Cardiac muscle cell (in vitro differentiated cells and primary cell): Measurements from ENCODE around the gene EXOC4. TPM values are rescaled to one million over a fixed set of nuclear protein-coding genes. Genes with fewer than 3 reads are reported as not detected.
"Not testable (repeated sequence)": the region's sequence is repeated elsewhere in the genome, so short reads cannot be mapped to it uniquely, and the experiment has no call there.

ENCODE experiments used
- DNase-seq, 2 donors: peaks; one replicate each; pipeline versions ENCODE4 v3.0.0 to v3.0.0-alpha.2; 2010 to 2017; ENCODE audit warnings: low read depth in 1 of 2, low spot score in 1 of 2
- H3K27ac ChIP-seq: fragments of 200-600 bp; sonication (generic); 2 replicates; pipeline ENCODE4 v1.5.1; 2016
- H3K27me3 ChIP-seq: fragments of 200-600 bp; sonication (generic); 2 replicates; pipeline ENCODE4 v1.6.0; 2016; ENCODE audit warnings: control low read depth
- H3K36me3 ChIP-seq: fragments of 200-600 bp; sonication (generic); 2 replicates; pipeline ENCODE4 v1.5.1; 2016; ENCODE audit warnings: control low read depth
- H3K4me1 ChIP-seq: fragments of 200-600 bp; sonication (generic); 2 replicates; pipeline ENCODE4 v1.8.1; 2017; ENCODE audit warnings: low read depth, mild to moderate bottlenecking, mixed run types
- H3K4me3 ChIP-seq: fragments of 200-600 bp; sonication (generic); 2 replicates; pipeline ENCODE4 v1.5.1; 2016; ENCODE audit warnings: mild to moderate bottlenecking
- H3K9me3 ChIP-seq: fragments of 200-600 bp; sonication (generic); 2 replicates; pipeline ENCODE4 v1.5.1; 2017; ENCODE audit warnings: low read depth, mild to moderate bottlenecking, control low read depth
- polyA plus RNA-seq: library from polyadenylated mRNA; unstranded; fragments of >200 nt; fragmentation: Nextera tagmentation; extraction: Ambion mirVana; gene quantifications from 2 replicates; pipeline ENCODE4 v1.2.1, GENCODE V29; 2016
- total RNA-seq: library from RNA; depleted of rRNA; stranded (reverse); fragments of >200 nt; gene quantifications from 2 replicates; pipeline ENCODE4 v1.2.3, GENCODE V29; 2016
- TF ChIP-seq, protein P1 (sequence below): IDR thresholded peaks from 2 replicates; pipeline ENCODE4 v1.5.1; 2012; ENCODE audit warnings: low read depth, mild to moderate bottlenecking, low read length

The EXOC4 gene
- total and polyA plus RNA-seq, 2 experiments from 2014 or later: 33.6 to 46.0 TPM

DNA sequence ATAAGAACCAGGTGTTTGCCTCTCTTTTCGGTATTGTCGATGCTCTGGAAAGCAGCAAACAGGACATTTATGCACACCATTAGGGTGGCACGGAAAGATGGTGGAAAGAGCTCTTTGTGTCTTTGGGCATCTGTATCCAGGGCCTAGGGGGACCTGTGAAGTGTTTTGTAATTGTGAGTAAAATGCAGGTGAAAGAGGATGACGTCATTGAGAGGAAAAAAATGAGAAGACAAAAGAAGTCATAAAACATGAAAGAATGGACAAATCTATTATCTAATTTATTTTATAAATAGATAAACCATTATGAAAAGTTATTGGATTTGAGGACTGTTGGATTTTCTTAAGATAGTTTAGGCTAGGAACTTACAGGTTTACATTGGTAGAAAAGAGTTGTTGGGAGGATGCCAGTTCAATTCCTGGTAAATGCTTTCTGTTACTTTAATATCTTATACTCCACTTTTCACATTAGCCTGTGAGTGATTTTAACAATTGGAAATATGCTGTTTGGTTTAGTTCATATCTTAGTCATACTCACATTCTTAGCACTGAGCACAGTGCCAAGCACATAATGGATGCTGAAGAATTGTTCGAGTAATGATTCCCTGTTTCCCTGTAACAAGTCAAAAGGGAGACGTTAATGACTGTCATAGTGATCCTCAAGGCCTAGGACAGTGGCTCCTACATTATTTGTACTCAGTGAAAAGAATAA lies 62.6 kb downstream of the EXOC4 start:
- Histone ChIP-seq H3K4me3 (no peak overlapping the region), H3K27ac (no peak overlapping the region), H3K36me3 (no peaks in the 10 kb centered on the region), H3K9me3 (no peaks in the 10 kb centered on the region), H3K4me1 (no peaks in the 10 kb centered on the region), H3K27me3 (no peaks in the 10 kb centered on the region)
- TF ChIP-seq, protein P1, sequence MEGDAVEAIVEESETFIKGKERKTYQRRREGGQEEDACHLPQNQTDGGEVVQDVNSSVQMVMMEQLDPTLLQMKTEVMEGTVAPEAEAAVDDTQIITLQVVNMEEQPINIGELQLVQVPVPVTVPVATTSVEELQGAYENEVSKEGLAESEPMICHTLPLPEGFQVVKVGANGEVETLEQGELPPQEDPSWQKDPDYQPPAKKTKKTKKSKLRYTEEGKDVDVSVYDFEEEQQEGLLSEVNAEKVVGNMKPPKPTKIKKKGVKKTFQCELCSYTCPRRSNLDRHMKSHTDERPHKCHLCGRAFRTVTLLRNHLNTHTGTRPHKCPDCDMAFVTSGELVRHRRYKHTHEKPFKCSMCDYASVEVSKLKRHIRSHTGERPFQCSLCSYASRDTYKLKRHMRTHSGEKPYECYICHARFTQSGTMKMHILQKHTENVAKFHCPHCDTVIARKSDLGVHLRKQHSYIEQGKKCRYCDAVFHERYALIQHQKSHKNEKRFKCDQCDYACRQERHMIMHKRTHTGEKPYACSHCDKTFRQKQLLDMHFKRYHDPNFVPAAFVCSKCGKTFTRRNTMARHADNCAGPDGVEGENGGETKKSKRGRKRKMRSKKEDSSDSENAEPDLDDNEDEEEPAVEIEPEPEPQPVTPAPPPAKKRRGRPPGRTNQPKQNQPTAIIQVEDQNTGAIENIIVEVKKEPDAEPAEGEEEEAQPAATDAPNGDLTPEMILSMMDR: no peak
- peak in 1 of 2 donors; percentile 35 for DNase-seq

DNA sequence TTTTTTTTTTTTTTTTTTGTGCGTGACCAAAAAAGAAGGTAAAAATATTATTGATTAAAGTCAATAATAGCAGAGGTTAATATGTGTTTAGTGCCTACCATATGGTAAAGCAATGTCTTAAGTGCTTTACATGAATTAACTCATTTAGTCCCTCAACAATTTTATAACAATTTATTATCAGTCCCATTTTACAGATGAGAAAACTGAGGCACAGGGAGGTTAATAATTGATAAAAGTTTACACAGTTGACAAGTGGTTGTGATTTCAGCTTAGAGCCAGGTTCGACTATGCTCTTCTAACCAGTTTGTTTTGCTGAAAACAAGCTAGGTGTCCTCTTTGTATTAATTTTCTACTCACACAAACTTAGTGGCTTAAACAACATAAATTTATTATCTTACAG lies 67.0 kb downstream of the EXOC4 start:
- no peaks in the 10 kb centered on the region for H3K27me3 ChIP-seq
- TF ChIP-seq, protein P1: no peak
- DNase-seq: no peak
- H3K4me3 ChIP-seq: no peak overlapping the region
- H3K4me1 ChIP-seq: no peaks in the 10 kb centered on the region
- H3K9me3 ChIP-seq: no peaks in the 10 kb centered on the region
- H3K27ac ChIP-seq: no peak overlapping the region
- no peaks in the 10 kb centered on the region for H3K36me3 ChIP-seq

DNA sequence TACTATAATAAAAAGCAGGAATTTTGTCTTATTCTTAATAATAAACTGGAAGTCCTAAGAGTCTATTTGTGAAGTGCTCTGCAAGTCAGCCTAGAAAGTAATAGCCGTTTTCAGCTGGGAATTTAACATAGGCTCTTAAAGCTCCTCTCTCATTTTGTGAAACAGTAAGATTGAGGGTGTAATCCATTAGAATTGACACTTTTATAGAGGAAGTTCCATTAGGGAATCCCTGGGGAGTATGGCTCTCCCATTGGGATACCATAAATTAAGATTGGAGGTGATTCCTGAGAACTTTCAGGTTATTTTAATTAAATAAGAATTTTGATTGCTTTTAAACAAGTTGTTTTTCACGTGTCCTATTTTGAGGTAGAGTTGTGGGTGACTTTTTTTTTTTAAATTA lies 68.0 kb downstream of the EXOC4 start:
- Histone ChIP-seq H3K4me1 (no peaks in the 10 kb centered on the region), H3K27ac (no peak overlapping the region), H3K36me3 (no peaks in the 10 kb centered on the region), H3K9me3 (no peaks in the 10 kb centered on the region), H3K27me3 (no peaks in the 10 kb centered on the region), H3K4me3 (no peak overlapping the region)
- TF ChIP-seq, protein P1: no peak
- DNase-seq: no peak

DNA sequence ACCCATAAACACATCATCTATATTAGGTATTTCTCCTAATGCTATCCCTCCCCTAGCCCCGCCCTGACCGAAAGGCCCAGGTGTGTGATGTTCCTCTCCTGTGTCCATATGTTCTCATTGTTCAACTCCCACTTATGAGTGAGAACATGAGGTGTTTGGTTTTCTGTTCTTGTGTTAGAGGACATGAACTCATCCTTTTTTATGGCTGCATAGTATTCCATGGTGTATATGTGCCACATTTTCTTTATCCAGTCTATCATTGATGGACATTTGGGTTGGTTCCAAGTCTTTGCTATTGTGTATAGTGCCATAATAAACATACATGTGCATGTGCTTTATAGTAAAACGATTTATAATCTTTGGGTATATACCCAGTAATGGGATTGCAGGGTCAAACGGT lies 68.5 kb downstream of the EXOC4 start:
- not testable (repeated sequence) for DNase-seq, H3K4me3 ChIP-seq, H3K4me1 ChIP-seq

DNA sequence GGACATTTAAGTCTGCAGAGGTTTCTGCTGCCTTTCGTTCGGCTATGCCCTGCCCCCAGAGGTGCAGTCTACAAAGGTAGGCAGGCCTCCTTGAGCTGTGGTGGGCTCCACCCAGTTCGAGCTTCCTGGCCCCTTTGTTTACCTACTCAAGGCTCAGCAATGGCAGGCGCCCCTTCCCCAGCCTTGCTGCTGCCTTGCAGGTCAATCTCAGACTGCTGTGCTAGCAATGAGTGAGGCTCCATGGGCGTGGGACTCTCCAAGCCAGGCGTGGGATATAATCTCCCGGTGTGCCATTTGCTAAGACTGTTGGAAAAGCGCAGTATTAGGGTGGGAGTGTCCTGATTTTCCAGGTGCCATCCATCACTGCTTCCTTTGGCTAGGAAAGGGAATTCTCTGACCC lies 73.9 kb downstream of the EXOC4 start:
- H3K4me3 ChIP-seq, H3K27me3 ChIP-seq, H3K27ac ChIP-seq, DNase-seq, H3K36me3 ChIP-seq, H3K4me1 ChIP-seq, H3K9me3 ChIP-seq: not testable (repeated sequence)

More for the DNA sequence above, 68.5 kb downstream of the EXOC4 start:
- not testable (repeated sequence) for H3K9me3 ChIP-seq, H3K27me3 ChIP-seq, H3K36me3 ChIP-seq, H3K27ac ChIP-seq

DNA sequence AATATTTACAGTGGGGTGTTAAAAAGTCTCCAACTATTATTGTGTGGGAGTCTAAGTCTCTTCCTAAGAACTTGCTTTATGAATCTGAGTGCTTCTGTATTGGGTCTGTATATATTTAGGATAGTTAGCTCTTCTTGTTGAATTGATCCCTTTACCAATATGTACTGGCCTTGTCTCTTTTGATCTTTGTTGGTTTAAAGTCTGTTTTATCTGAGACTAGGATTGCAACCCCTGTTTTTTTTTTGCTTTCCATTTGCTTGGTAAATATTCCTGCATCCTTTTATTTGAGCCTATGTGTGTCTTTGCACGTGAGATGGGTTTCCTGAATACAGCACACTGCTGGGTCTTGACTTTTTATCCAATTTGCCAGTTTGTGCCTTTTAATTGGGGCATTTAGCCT lies 75.1 kb downstream of the EXOC4 start:
- not testable (repeated sequence) for DNase-seq, H3K36me3 ChIP-seq, H3K4me3 ChIP-seq, H3K4me1 ChIP-seq, H3K9me3 ChIP-seq, H3K27ac ChIP-seq, H3K27me3 ChIP-seq

DNA sequence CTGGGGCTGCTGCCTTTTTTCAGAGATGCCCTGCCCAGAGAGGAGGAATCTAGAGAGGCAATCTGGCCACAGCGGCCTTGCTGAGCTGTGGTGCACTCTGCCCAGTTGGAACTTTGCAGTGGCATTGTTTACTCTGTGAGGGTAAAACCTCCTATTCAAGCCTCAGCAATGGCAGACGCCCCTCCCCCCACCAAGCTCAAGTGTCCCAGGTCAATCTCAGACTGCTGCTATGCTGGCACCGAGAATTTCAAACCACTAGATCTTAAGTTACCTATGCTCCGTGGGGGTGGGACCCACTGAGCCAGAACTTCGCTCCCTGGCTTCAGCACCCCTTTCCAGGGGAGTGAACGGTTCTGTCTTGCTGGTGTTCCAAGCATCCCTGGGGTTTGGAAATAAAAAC lies 77.2 kb downstream of the EXOC4 start:
- DNase-seq: no peak
- TF ChIP-seq, protein P1: no peak
- no peaks in the 10 kb centered on the region for H3K9me3 ChIP-seq
- no peaks in the 10 kb centered on the region for H3K36me3 ChIP-seq
- H3K4me1 ChIP-seq: no peaks in the 10 kb centered on the region
- no peak overlapping the region for H3K4me3 ChIP-seq
- H3K27me3 ChIP-seq: no peaks in the 10 kb centered on the region
- no peak overlapping the region for H3K27ac ChIP-seq
